Neuronal stem cell (in vitro differentiated cells): ENCODE data around the gene TLE1.
A peak's percentile ranks its signal among the peaks of the same experiment; 100 is the strongest.

Source experiments
- DNase-seq: peaks from one replicate; pipeline ENCODE4 v3.0.0-alpha.2; 2013; ENCODE audit warnings: low spot score
- H2AFZ ChIP-seq: one replicate; pipeline ENCODE4 v1.6.1; 2013; ENCODE audit warnings: mild to moderate bottlenecking, low read length, inconsistent platforms
- H2AK5ac ChIP-seq: 2 replicates; pipeline ENCODE4 v1.6.1; 2013; ENCODE audit warnings: low read depth, mild to moderate bottlenecking, inconsistent platforms, low read length, moderate library complexity, mixed read lengths
- H2BK120ac ChIP-seq: 2 replicates; pipeline ENCODE4 v1.6.1; 2013; ENCODE audit warnings: low read depth, mild to moderate bottlenecking, inconsistent platforms, low read length, moderate library complexity, mixed read lengths
- H2BK12ac ChIP-seq: one replicate; pipeline ENCODE4 v1.6.1; 2013; ENCODE audit warnings: low read length, inconsistent platforms
- H2BK15ac ChIP-seq: 2 replicates; pipeline ENCODE4 v1.6.1; 2013; ENCODE audit warnings: mild to moderate bottlenecking, low read length, inconsistent platforms, mixed read lengths
- H2BK5ac ChIP-seq: one replicate; pipeline ENCODE4 v1.6.1; 2013; ENCODE audit warnings: inconsistent platforms, mild to moderate bottlenecking, low read length, moderate library complexity
- H3K14ac ChIP-seq: one replicate; pipeline ENCODE4 v1.6.1; 2013; ENCODE audit warnings: low read length, inconsistent platforms
- H3K18ac ChIP-seq: 2 replicates; pipeline ENCODE4 v1.6.1; 2013; ENCODE audit warnings: low read length, inconsistent platforms
- H3K23ac ChIP-seq: 2 replicates; pipeline ENCODE4 v1.6.1; 2013; ENCODE audit warnings: low read depth, mild to moderate bottlenecking, mixed read lengths, low read length, inconsistent platforms; ENCODE audit not compliant: poor library complexity
- H3K27ac ChIP-seq: replicated peaks from 3 replicates; pipeline ENCODE4 v1.5.1; 2013; ENCODE audit warnings: low read length, inconsistent platforms
- H3K27me3 ChIP-seq, 3 experiments: 2 replicates each; pipeline ENCODE4 v1.6.1; 2013; ENCODE audit warnings: low read length in 3 of 3, mild to moderate bottlenecking in 2 of 3, inconsistent platforms in 1 of 3, low read depth in 1 of 3, mixed read lengths in 1 of 3, moderate library complexity in 1 of 3; ENCODE audit not compliant: control insufficient read depth in 3 of 3, insufficient read depth in 3 of 3
- H3K36me3 ChIP-seq, 2 donors: replicated peaks in 1 of 2; 2 replicates each; pipeline ENCODE4 v1.6.1; 2013; ENCODE audit warnings: low read length in 2 of 2; ENCODE audit not compliant: control insufficient read depth in 2 of 2, insufficient read depth in 2 of 2
- H3K4ac ChIP-seq: 2 replicates; pipeline ENCODE4 v1.6.1; 2013; ENCODE audit warnings: inconsistent platforms, mild to moderate bottlenecking, low read length, moderate library complexity
- H3K4me1 ChIP-seq, 2 donors: 1 replicate in 1 of 2; 2 replicates in 1 of 2; pipeline ENCODE4 v1.6.1; 2013; ENCODE audit warnings: low read length in 2 of 2, low read depth in 1 of 2; ENCODE audit not compliant: control insufficient read depth in 2 of 2, insufficient read depth in 1 of 2
- H3K4me2 ChIP-seq: one replicate; pipeline ENCODE4 v1.6.1; 2013; ENCODE audit warnings: mild to moderate bottlenecking, low read length, inconsistent platforms; ENCODE audit not compliant: insufficient read depth, poor library complexity, severe bottlenecking
- H3K4me3 ChIP-seq, 2 donors: 2 replicates each; pipeline ENCODE4 v1.5.1; 2013; ENCODE audit warnings: low read length in 2 of 2, mild to moderate bottlenecking in 2 of 2, inconsistent platforms in 1 of 2, moderate library complexity in 1 of 2
- H3K79me1 ChIP-seq: one replicate; pipeline ENCODE4 v1.6.1; 2013; ENCODE audit warnings: low read depth, mild to moderate bottlenecking, inconsistent platforms, low read length, moderate library complexity
- H3K9ac ChIP-seq: one replicate; pipeline ENCODE4 v1.6.1; 2013; ENCODE audit warnings: mild to moderate bottlenecking, low read depth, low read length, inconsistent platforms; ENCODE audit not compliant: poor library complexity
- H3K9me3 ChIP-seq, 2 donors: replicated peaks in 1 of 2; 2 replicates each; pipeline versions ENCODE3 to v1.6.1; 2013; ENCODE audit warnings: low read length in 2 of 2, mild to moderate bottlenecking in 2 of 2, inconsistent platforms in 1 of 2, low read depth in 1 of 2, mixed read lengths in 1 of 2, moderate library complexity in 1 of 2; ENCODE audit not compliant: control insufficient read depth in 2 of 2, insufficient read depth in 1 of 2
- H4K8ac ChIP-seq: one replicate; pipeline ENCODE4 v1.6.1; 2013; ENCODE audit warnings: low read depth, mild to moderate bottlenecking, inconsistent platforms, low read length, moderate library complexity
- H4K91ac ChIP-seq: one replicate; pipeline ENCODE4 v1.6.1; 2013; ENCODE audit warnings: low read length, low read depth, mild to moderate bottlenecking, inconsistent platforms; ENCODE audit not compliant: poor library complexity
- WGBS, 2 donors: extraction: QIAGEN DNeasy Blood & Tissue Kit; methylation state at CpG; one replicate each; pipeline ENCODE4 v1.1.7; 2013; ENCODE audit warnings: missing lambda C conversion rate in 2 of 2, mixed read lengths in 1 of 2; ENCODE audit not compliant: insufficient read length in 2 of 2, insufficient replicate concordance in 1 of 2; ENCODE audit errors: extremely low coverage in 2 of 2; 5-methylcytosine and 5-hydroxymethylcytosine counted together

TLE1 gene

GRCh38 chr9:81543695-81544094 lies 145.7 kb downstream of the TLE1 start:
- Histone ChIP-seq H3K79me1 (no peaks in the 10 kb centered on the region), H3K14ac (no peak overlapping the region), H2BK15ac (no peak overlapping the region), H3K27ac (no peak overlapping the region), H2BK5ac (no peak overlapping the region), H3K23ac (no peak overlapping the region), H3K36me3 (no peaks in the 10 kb centered on the region), H3K27me3 (peaks cover 0 to 14% (median 0%) of the 10 kb centered on the region in 3 experiments), H3K4me2 (no peak overlapping the region), H3K4me3 (no peak overlapping the region), H2AK5ac (no peak overlapping the region), H3K9ac (no peak overlapping the region), H2BK120ac (no peak overlapping the region), H4K8ac (no peak overlapping the region), H4K91ac (no peak overlapping the region), H3K9me3 (no peaks in the 10 kb centered on the region), H2BK12ac (no peak overlapping the region), H3K4ac (no peak overlapping the region), H3K18ac (no peak overlapping the region), H3K4me1 (peaks cover 0 to 18% of the 10 kb centered on the region in 2 donors), H2AFZ (no peak overlapping the region)
- DNase-seq = no peak
- WGBS, 2 donors = no CpG with 5 or more reads among the region's 1 CpG

DNA sequence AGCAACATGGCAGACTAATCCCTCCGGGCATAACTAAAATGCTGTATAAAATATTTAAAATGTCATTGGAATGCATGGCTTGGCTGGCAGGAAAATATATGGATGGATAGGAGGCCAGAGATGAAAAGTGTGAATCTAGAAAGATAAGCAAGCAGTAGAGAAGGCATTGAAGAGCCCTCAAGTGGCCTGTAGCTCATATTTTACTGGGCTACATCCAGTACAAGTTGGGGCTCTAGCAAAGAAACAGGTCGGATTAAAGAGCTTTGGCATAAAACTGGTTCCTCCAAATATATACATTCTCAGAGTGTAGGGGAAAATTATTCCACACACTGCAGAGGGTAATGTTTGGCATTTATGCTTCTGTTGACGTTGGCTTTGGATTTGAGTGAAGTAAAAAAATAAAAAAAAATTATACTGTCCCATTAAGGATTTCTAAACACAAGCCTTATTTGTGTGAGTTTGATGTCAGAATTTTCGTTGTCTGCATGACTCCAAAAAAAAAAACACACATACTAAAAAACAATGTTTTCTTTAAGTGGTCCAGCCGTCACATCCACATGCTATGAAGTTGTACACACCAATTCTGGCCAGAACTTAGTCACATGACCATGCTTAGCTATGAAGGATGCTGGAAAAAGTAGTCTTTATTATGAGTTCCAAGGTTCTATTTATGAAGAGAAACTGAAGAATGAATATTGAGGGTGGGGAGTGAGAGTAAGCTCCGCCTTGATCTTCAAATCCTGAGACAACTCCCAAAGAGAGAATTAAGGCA lies 147.0 kb downstream of the TLE1 start:
- Histone ChIP-seq H3K36me3 (no peaks in the 10 kb centered on the region), H2BK12ac (no peak overlapping the region), H2AK5ac (no peak overlapping the region), H2AFZ (no peak overlapping the region), H4K91ac (no peak overlapping the region), H3K14ac (no peak overlapping the region), H2BK5ac (no peak overlapping the region), H3K27ac (no peak overlapping the region), H3K9me3 (no peaks in the 10 kb centered on the region), H3K9ac (no peak overlapping the region), H3K4ac (no peak overlapping the region), H2BK120ac (no peak overlapping the region), H3K4me2 (no peak overlapping the region), H4K8ac (no peak overlapping the region), H3K4me3 (no peak overlapping the region), H3K4me1 (peaks cover 0 to 16% of the 10 kb centered on the region in 2 donors), H3K27me3 (peaks cover 0 to 26% (median 0%) of the 10 kb centered on the region in 3 experiments), H2BK15ac (no peak overlapping the region), H3K18ac (no peak overlapping the region), H3K23ac (no peak overlapping the region), H3K79me1 (no peaks in the 10 kb centered on the region)
- whole genome bisulfite sequencing, 2 donors = no CpG with 5 or more reads among the region's 6 CpGs
- DNase-seq = no peak

DNA sequence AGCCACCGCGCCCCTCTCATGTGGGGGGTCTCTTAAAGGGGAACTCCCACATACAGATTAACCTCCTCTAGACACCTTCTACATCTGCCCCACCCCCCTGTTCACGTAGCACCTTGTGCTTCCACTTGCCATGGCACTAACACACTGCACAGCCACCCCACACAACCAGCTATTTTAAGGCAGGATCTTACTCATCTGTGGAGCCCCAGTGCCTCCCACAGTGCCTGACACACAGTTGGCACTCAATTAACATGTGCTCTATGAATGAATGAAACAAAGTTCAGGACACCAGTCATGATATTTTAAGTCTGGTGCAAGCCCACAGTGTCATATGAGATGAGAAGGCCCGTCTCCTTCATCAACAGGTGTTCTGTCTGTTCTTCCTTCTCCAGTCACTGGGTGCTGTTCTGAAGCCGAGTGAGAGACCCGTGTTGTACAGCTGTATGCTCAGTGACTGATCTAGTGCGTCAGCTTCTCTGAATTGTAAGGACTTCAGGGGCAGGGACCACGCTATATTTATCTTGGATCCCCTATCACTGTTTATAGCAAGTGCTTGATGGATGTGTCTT lies 149.1 kb downstream of the TLE1 start:
- H3K23ac ChIP-seq = no peak overlapping the region
- no CpG with 5 or more reads among the region's 8 CpGs for WGBS, 2 donors
- H3K4me1 ChIP-seq = peaks cover 10 to 22% of the 10 kb centered on the region in 2 donors
- H3K27ac ChIP-seq = no peak overlapping the region
- H3K14ac ChIP-seq = no peak overlapping the region
- no peaks in the 10 kb centered on the region for H3K36me3 ChIP-seq
- H3K4ac ChIP-seq = no peak overlapping the region
- H4K8ac ChIP-seq = no peak overlapping the region
- no peaks in the 10 kb centered on the region for H3K79me1 ChIP-seq
- H2BK5ac ChIP-seq = no peak overlapping the region
- no peak overlapping the region for H2AK5ac ChIP-seq
- H4K91ac ChIP-seq = no peak overlapping the region
- peak overlapping the region; percentile 28 for H3K18ac ChIP-seq
- H2BK120ac ChIP-seq = no peak overlapping the region
- peaks cover 0 to 33% (median 0%) of the 10 kb centered on the region in 3 experiments for H3K27me3 ChIP-seq
- no peak overlapping the region for H3K9ac ChIP-seq
- DNase-seq = no peak
- peak overlapping the region; percentile 36 for H2BK12ac ChIP-seq
- no peak overlapping the region for H2AFZ ChIP-seq
- no peak overlapping the region for H3K4me2 ChIP-seq
- H2BK15ac ChIP-seq = no peak overlapping the region
- no peak overlapping the region for H3K4me3 ChIP-seq
- H3K9me3 ChIP-seq = no peaks in the 10 kb centered on the region

GRCh38 chr9:81539317-81539716 lies 150.0 kb downstream of the TLE1 start:
- H3K4me1 ChIP-seq = peaks cover 10 to 28% of the 10 kb centered on the region in 2 donors
- H4K91ac ChIP-seq = no peak overlapping the region
- no peak overlapping the region for H3K9ac ChIP-seq
- no peak overlapping the region for H2AK5ac ChIP-seq
- no peak overlapping the region for H2AFZ ChIP-seq
- no peak overlapping the region for H3K4me3 ChIP-seq
- H3K27ac ChIP-seq = no peak overlapping the region
- no peak overlapping the region for H2BK12ac ChIP-seq
- no peak overlapping the region for H3K4ac ChIP-seq
- no peak overlapping the region for H3K18ac ChIP-seq
- no peak overlapping the region for H2BK15ac ChIP-seq
- no peak overlapping the region for H4K8ac ChIP-seq
- H3K23ac ChIP-seq = no peak overlapping the region
- H3K79me1 ChIP-seq = no peaks in the 10 kb centered on the region
- no peak for DNase-seq
- H3K36me3 ChIP-seq = no peaks in the 10 kb centered on the region
- peaks cover 0 to 41% (median 0%) of the 10 kb centered on the region in 3 experiments for H3K27me3 ChIP-seq
- no peak overlapping the region for H2BK120ac ChIP-seq
- H3K14ac ChIP-seq = no peak overlapping the region
- H3K4me2 ChIP-seq = no peak overlapping the region
- no CpG with 5 or more reads among the region's 3 CpGs for WGBS, 2 donors
- H2BK5ac ChIP-seq = no peak overlapping the region
- H3K9me3 ChIP-seq = no peaks in the 10 kb centered on the region
